Effector memory CD4-positive, alpha-beta T cell (primary cell): ENCODE results near the gene PLCXD1.
A peak's percentile ranks its signal among the peaks of the same experiment; 100 is the strongest.
"Not testable (repeated sequence)": the region's sequence is repeated elsewhere in the genome, so short reads cannot be mapped to it uniquely, and the experiment has no call there.

Experiments
- DNase-seq, 3 donors: peaks; one replicate each; pipeline ENCODE4 v3.0.0-alpha.2; 2020
- H3K27ac ChIP-seq: 2 replicates; pipeline ENCODE4 v1.7.0; 2013; ENCODE audit warnings: mild to moderate bottlenecking, low read length, moderate library complexity; ENCODE audit not compliant: insufficient read depth, poor library complexity, severe bottlenecking
- H3K27me3 ChIP-seq: replicated peaks from 2 replicates; pipeline ENCODE4 v1.7.0; 2013; ENCODE audit warnings: mild to moderate bottlenecking, low read length; ENCODE audit not compliant: insufficient read depth, control insufficient read depth, poor library complexity, severe bottlenecking
- H3K36me3 ChIP-seq: 2 replicates; pipeline ENCODE4 v1.7.0; 2013; ENCODE audit warnings: mild to moderate bottlenecking, low read length, moderate library complexity; ENCODE audit not compliant: control insufficient read depth, insufficient read depth
- H3K4me1 ChIP-seq: 2 replicates; pipeline ENCODE4 v1.7.0; 2013; ENCODE audit warnings: low read length, mild to moderate bottlenecking; ENCODE audit not compliant: control insufficient read depth, insufficient read depth, poor library complexity, severe bottlenecking
- H3K4me3 ChIP-seq: 2 replicates; pipeline ENCODE4 v1.7.0; 2013; ENCODE audit warnings: low read length, low read depth, mild to moderate bottlenecking; ENCODE audit not compliant: insufficient read depth, poor library complexity, severe bottlenecking
- H3K9me3 ChIP-seq: 2 replicates; pipeline ENCODE4 v1.7.0; 2013; ENCODE audit warnings: mild to moderate bottlenecking, low read length, moderate library complexity; ENCODE audit not compliant: control insufficient read depth

Gene PLCXD1

DNA sequence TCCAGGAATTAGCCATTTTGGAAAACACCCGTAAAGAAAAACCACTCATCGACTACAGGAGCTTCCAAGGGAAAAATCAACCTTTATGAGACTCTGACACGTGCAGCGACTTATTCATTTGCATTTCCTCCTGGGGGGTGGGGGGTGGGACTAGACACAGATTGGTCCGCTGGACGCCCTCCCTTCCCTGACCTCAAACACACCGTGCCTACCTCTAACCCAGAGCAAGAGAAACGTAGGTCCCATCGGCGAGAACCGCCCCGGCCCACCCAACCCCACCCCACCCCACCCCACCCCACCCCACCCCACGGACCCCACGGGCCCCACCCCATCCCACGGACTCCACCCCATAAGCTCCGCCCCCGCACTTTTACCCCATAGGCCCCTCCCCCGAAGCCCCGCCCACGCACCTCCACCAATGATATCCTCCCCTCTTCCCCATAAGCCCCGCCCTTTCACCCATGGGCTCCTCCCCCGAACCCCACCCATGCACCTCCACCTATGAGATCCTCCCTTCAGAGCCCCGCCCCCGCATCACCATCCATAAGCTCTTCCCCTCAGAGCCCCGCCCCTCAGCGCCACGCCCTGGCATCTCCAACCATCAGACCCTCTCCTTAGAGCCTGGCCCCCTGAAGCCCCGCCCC, 36.4 kb downstream of the PLCXD1 start:
- Histone ChIP-seq H3K9me3 (no peaks in the 10 kb centered on the region), H3K4me3 (no peak overlapping the region), H3K27ac (peak overlapping the region; percentile 94), H3K27me3 (no peaks in the 10 kb centered on the region), H3K4me1 (peaks cover 22% of the 10 kb centered on the region), H3K36me3 (peaks cover 33% of the 10 kb centered on the region)
- no peak for DNase-seq

DNA sequence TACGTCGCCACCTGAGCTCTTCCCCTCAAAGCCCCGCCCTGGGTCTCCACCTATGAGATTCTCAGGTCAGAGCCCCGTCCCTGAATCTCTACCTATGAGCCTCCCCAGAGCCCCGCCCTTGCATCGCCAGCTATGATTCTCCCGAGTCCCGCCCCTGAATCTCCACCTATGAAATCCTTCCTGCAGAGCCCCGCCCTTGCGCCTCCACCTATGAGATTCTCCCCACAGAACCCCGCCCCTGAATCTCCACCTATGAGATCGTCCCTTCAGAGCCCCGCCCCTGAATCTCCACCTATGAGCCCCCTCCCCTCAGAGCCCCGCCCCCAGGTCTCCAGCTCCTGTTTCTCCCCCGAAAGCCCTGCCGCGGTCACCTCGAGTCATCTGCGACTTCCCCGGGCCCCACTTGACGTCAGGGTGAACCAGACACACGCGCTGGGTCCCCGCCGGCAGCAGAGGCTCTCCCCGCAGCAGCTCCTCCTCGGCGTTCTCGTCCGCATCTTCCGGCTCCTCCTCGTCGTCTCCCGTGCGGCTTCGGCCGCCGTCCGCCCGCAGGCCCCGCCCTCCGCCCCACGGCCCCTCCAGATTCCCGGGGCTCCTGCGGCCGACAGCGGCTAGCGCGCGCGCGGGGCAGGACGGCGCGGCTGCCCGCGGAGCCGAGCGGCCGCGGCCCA, 37.0 kb downstream of the PLCXD1 start:
- peak; percentile 97 to 99 (median 98) for DNase-seq
- H3K27me3 ChIP-seq, result no peaks in the 10 kb centered on the region
- H3K9me3 ChIP-seq, result no peaks in the 10 kb centered on the region
- H3K27ac ChIP-seq, result peak overlapping the region; percentile 94
- peaks cover 26% of the 10 kb centered on the region for H3K36me3 ChIP-seq
- peak overlapping the region; percentile 49 for H3K4me3 ChIP-seq
- H3K4me1 ChIP-seq, result peaks cover 28% of the 10 kb centered on the region

DNA sequence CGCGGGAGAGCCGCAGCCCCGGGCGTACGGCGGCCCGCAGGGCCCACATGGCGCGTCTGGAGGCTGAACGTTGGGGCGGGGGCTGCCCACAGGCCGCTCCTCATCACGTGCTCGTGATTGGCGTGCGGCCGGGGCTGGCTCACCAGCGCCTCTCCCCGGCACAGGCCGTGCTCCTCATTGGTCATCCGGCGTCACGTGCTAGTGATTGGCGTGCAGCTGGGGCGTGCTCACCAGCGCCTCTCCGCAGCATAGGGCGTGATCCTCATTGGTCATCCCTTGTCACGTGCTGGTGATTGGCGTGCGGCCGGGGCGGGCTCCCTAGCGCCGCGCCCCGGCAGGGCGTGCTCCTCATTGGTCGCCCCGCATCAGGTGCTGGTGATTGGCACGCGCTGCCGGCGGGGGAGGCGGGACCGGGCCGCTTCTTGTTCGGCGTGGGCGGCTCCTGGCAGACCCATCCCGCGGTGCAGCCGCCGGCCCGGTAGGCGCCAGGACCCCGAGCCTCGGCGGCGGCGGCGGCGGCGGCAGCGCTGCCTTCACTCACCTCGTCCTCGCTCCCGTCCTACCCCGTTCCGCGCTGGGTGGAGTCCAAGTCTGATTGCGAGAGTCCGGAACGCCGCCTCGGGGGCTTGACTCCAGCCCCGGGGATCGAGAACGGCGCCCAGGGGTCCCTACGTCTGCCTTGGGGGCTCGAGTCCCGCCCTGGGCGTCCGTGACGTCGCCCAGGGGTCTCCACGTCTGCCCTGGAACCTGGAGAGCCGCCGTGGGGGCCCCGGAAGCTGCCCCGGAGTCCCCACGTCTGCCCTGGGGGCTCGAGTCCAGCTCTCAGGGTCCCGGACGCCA, 37.8 kb downstream of the PLCXD1 start, which contains the start of gene GTPBP6:
GTPBP6 (minus strand) TSS at position 58 of the 840 bp plus-strand sequence; CDS start at position 49, 9 bp downstream.
- peak; percentile 99 to 100 (median 99) for DNase-seq
- Histone ChIP-seq H3K27me3 (no peaks in the 10 kb centered on the region), H3K4me1 (peaks cover 31% of the 10 kb centered on the region), H3K27ac (peak within 1 kb of the TSS; percentile 94), H3K4me3 (peak within 1 kb of the TSS; percentile 88), H3K9me3 (no peaks in the 10 kb centered on the region), H3K36me3 (peaks cover 19% of the 10 kb centered on the region)

DNA sequence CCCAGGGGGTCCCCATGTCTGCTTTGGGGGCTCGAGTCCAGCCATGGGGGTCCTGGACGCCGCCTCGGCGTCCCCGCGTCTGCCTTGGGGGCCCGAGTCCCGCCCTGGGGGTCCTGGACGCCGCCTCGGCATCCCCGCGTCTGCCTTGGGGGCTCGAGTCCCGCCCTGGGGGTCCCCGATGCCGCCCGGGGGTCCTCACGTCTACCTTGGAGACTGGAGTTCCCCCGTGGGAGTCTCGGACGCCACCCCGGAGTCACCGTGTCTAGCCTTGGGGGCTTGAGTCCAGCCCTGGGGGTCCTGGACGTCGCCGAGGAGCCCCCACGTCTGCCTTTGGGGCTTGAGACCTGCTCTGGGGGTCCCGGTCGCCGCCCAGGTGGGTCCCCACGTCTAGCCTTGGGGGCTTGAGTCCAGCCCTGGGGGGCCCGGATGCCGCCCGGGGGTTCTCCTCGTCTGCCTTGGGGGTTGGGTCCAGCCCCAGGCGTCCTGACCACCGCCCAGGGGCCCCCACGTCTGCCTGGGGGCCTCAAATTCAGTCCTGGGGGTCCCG, 38.5 kb downstream of the PLCXD1 start:
- H3K4me3 ChIP-seq, result peak overlapping the region; percentile 88
- H3K27me3 ChIP-seq, result no peaks in the 10 kb centered on the region
- DNase-seq, result no peak
- H3K4me1 ChIP-seq, result peaks cover 31% of the 10 kb centered on the region
- no peaks in the 10 kb centered on the region for H3K9me3 ChIP-seq
- H3K27ac ChIP-seq, result peak overlapping the region; percentile 94
- H3K36me3 ChIP-seq, result peaks cover 13% of the 10 kb centered on the region

DNA sequence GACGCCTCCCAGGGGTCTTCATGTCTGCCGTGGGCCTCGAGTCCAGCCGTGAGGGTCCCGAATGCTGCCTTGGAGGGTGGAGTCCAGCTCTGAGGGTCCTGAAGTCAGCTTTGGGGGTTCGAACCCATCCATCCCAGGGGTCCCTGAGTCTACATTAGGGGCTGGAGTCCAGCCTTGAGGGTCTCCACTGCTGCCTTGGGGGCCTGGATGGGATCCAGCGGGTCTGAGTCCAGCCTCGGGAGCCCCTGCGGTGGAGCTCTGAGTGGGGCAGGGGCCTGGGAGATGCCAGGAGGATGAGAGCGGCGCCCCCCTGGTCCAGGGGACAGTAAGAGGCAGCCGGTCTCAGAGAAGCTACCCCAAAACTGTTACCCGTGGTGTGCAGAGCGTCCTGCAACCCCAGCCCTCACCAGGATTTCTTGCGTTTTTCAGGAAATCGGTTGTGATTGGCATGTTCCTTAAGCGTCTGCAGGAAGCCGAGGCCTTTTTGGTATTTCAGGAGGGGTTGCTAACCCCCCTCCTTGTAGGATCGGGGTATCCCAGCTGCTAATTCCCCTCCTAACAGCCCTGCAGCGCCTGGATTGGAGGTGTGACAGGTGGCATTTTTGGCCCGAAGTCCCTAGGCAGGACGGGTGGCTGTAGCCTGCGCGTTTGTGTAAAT, 39.1 kb downstream of the PLCXD1 start:
- peak overlapping the region; percentile 16 for H3K27ac ChIP-seq
- peaks cover 31% of the 10 kb centered on the region for H3K4me1 ChIP-seq
- no peaks in the 10 kb centered on the region for H3K9me3 ChIP-seq
- H3K4me3 ChIP-seq, result peak overlapping the region; percentile 88
- no peak for DNase-seq
- peaks cover 7% of the 10 kb centered on the region for H3K36me3 ChIP-seq
- H3K27me3 ChIP-seq, result no peaks in the 10 kb centered on the region

DNA sequence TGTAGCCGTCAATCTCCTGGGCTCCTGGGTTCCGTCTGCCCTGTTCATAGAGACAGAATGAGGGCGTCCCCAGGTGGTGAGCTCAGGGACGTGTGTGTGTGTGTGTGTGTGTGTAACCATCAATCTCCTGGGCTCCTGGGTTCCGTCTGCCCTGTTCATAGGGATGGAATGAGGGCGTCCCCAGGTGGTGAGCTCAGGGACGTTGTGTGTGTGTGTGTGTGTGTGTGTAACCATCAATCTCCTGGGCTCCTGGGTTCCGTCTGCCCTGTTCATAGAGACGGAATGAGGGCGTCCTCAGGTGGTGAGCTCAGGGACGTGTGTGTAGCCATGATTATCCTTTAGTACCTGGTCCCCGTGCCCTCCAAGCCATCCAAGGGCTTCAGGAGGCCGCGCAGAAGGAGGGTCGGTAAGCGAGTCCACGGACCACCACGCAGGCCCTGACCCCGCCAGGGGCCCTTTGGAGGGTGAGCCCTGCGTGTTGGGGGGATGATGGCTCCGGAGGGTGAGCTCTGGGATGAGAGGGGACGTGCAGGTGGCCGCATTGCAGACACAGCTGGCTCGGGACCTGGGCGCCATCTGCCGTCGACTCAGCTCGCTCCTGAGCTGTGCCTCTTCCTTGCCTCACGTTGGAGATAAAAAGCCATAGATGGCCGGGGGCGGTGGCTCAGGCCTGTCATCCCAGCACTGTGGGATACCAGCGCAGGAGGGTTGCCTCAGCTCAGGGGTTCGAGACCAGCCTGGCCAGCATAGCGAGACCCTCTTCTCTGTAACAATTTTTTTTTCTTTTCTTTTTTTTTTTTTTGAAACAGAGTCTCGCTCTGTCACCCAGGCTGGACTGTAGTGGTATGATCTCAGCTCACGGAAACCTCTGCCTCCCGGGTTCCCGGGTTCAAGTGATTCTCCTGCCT, 42.8 kb downstream of the PLCXD1 start:
- no peaks in the 10 kb centered on the region for H3K27me3 ChIP-seq
- no peaks in the 10 kb centered on the region for H3K9me3 ChIP-seq
- H3K27ac ChIP-seq, result no peak overlapping the region
- DNase-seq, result peak in 2 of 3 donors; percentile 28 to 34
- no peak overlapping the region for H3K4me3 ChIP-seq
- peaks cover 27% of the 10 kb centered on the region for H3K4me1 ChIP-seq
- H3K36me3 ChIP-seq, result no peaks in the 10 kb centered on the region

DNA sequence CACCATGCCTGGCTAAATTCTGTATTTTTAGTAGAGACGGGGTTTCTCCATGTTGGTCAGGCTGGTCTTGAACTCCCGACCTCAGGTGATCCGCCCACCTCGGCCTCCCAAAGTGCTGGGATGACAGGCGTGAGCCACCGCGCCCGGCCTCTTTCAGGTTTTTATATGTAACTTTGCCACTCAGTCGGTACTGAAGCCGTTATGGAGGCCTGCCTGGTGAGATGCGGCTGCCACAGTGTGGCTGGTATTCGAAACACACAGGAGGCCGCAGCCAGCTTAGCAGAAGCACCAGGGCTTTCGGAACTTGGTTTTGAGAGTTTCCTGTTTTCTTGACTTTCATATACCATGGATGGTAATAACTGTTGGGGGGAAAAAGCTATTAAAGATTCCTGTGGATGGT, 43.5 kb downstream of the PLCXD1 start:
- peaks cover 22% of the 10 kb centered on the region for H3K4me1 ChIP-seq
- not testable (repeated sequence) for H3K36me3 ChIP-seq, H3K27me3 ChIP-seq, H3K27ac ChIP-seq, DNase-seq, H3K9me3 ChIP-seq, H3K4me3 ChIP-seq

DNA sequence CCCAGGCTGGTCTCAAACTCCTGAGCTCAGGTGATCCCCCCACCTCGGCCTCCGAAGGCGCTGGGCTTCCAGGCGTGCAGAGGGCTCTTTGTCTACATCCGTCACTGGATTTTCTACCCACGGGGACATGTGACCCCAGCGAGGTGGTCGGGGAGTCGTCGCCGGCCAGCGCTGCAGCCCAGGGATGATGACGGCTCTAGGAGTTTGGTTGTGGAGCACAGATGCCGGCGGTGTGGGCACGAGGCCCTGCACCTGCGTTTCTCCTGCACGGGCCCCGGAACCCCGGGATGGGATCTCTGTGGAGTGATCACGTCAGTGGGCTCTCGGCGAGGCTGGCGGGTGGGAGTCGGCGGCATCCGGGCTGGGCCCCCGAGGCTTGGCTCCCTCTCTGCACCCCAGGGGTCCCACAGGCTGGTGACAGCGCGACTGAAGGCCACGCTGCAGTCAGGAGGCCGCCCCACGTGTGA, 46.5 kb downstream of the PLCXD1 start:
- no peak overlapping the region for H3K4me3 ChIP-seq
- no peaks in the 10 kb centered on the region for H3K9me3 ChIP-seq
- no peaks in the 10 kb centered on the region for H3K36me3 ChIP-seq
- peaks cover 3% of the 10 kb centered on the region for H3K27me3 ChIP-seq
- no peak overlapping the region for H3K27ac ChIP-seq
- H3K4me1 ChIP-seq, result peaks cover 16% of the 10 kb centered on the region
- DNase-seq, result no peak
